H9 (cell line): ENCODE measurements around the gene ANP32A. TPM values are rescaled to one million over a fixed set of nuclear protein-coding genes. Genes with fewer than 3 reads are reported as not detected.

Experiments used
- DNase-seq: peaks from one replicate; pipeline ENCODE4 v3.0.0-alpha.2; 2017
- H2AFZ ChIP-seq: one replicate; pipeline ENCODE4 v1.6.1; 2013; ENCODE audit warnings: mild to moderate bottlenecking, low read length, control low read depth, moderate library complexity
- H2AK5ac ChIP-seq: 2 replicates; pipeline ENCODE4 v1.6.1; 2013; ENCODE audit warnings: low read length, control low read depth, mixed read lengths; ENCODE audit not compliant: insufficient read length
- H2BK120ac ChIP-seq: one replicate; pipeline ENCODE4 v1.6.1; 2013; ENCODE audit warnings: low read depth, mild to moderate bottlenecking, low read length, control low read depth, inconsistent platforms; ENCODE audit not compliant: poor library complexity, severe bottlenecking
- H2BK12ac ChIP-seq: 2 replicates; pipeline ENCODE4 v1.6.1; 2013; ENCODE audit warnings: low read length, control low read depth, mixed read lengths, low read depth; ENCODE audit not compliant: insufficient read length
- H2BK15ac ChIP-seq: 2 replicates; pipeline ENCODE4 v1.6.1; 2013; ENCODE audit warnings: low read depth, low read length, control low read depth
- H2BK20ac ChIP-seq: one replicate; pipeline ENCODE4 v1.6.1; 2013; ENCODE audit warnings: low read depth, mild to moderate bottlenecking, low read length, control low read depth, inconsistent platforms; ENCODE audit not compliant: poor library complexity, severe bottlenecking
- H2BK5ac ChIP-seq: 2 replicates; pipeline ENCODE4 v1.6.1; 2013; ENCODE audit warnings: low read length, control low read depth, mixed read lengths; ENCODE audit not compliant: insufficient read length
- H3K14ac ChIP-seq: 2 replicates; pipeline ENCODE4 v1.6.1; 2013; ENCODE audit warnings: low read length, control low read depth; ENCODE audit not compliant: insufficient read depth
- H3K18ac ChIP-seq: 2 replicates; pipeline ENCODE4 v1.6.1; 2013; ENCODE audit warnings: low read depth, mild to moderate bottlenecking, mixed read lengths, low read length, control low read depth; ENCODE audit not compliant: insufficient read length
- H3K23ac ChIP-seq: 2 replicates; pipeline ENCODE4 v1.6.1; 2013; ENCODE audit warnings: low read length, control low read depth, mixed read lengths, low read depth; ENCODE audit not compliant: insufficient read length
- H3K23me2 ChIP-seq: 2 replicates; pipeline ENCODE4 v1.6.1; 2013; ENCODE audit warnings: low read depth, mild to moderate bottlenecking, mixed read lengths, low read length, control low read depth; ENCODE audit not compliant: insufficient read length, poor library complexity, severe bottlenecking
- H3K27ac ChIP-seq: 2 replicates; pipeline ENCODE4 v1.5.1; 2013; ENCODE audit warnings: low read length, control low read depth, mixed read lengths, low read depth; ENCODE audit not compliant: insufficient read length
- H3K27me3 ChIP-seq: 2 replicates; pipeline ENCODE4 v1.6.1; 2013; ENCODE audit warnings: low read length, control low read depth, inconsistent platforms; ENCODE audit not compliant: insufficient read depth
- H3K4ac ChIP-seq: 2 replicates; pipeline ENCODE4 v1.6.1; 2013; ENCODE audit warnings: low read depth, mild to moderate bottlenecking, control low read depth, inconsistent platforms, low read length, moderate library complexity
- H3K4me1 ChIP-seq: 2 replicates; pipeline ENCODE4 v1.6.1; 2013; ENCODE audit warnings: low read length, control low read depth, inconsistent platforms; ENCODE audit not compliant: insufficient read depth
- H3K4me2 ChIP-seq: 2 replicates; pipeline ENCODE4 v1.6.1; 2013; ENCODE audit warnings: low read length, control low read depth, mixed read lengths; ENCODE audit not compliant: insufficient read length, insufficient read depth
- H3K56ac ChIP-seq: 2 replicates; pipeline ENCODE4 v1.6.1; 2013; ENCODE audit warnings: low read depth, mild to moderate bottlenecking, mixed read lengths, low read length, control low read depth; ENCODE audit not compliant: insufficient read length
- H3K79me1 ChIP-seq: 2 replicates; pipeline ENCODE4 v1.6.1; 2013; ENCODE audit warnings: low read depth, mild to moderate bottlenecking, moderate library complexity, low read length, control low read depth, inconsistent platforms; ENCODE audit not compliant: insufficient read depth, poor library complexity, severe bottlenecking
- H3K79me2 ChIP-seq: 2 replicates; pipeline ENCODE4 v1.6.1; 2013; ENCODE audit warnings: low read length, control low read depth, inconsistent platforms; ENCODE audit not compliant: insufficient read depth
- H3K9ac ChIP-seq: 2 replicates; pipeline ENCODE4 v1.6.1; 2013; ENCODE audit warnings: low read length, control low read depth, mixed read lengths; ENCODE audit not compliant: insufficient read length; ENCODE audit errors: extremely low read depth
- H3K9me3 ChIP-seq: one replicate; pipeline ENCODE4 v1.6.1; 2013; ENCODE audit warnings: low read depth, low read length, inconsistent platforms; ENCODE audit not compliant: control insufficient read depth
- H3T11ph ChIP-seq: one replicate; pipeline ENCODE4 v1.6.1; 2013; ENCODE audit warnings: mild to moderate bottlenecking, low read length, control low read depth, inconsistent platforms
- H4K20me1 ChIP-seq: one replicate; pipeline ENCODE4 v1.6.1; 2013; ENCODE audit not compliant: control insufficient read depth, insufficient read length, insufficient read depth
- H4K5ac ChIP-seq: 2 replicates; pipeline ENCODE4 v1.6.1; 2013; ENCODE audit warnings: low read depth, mild to moderate bottlenecking, mixed read lengths, low read length, control low read depth; ENCODE audit not compliant: insufficient read length
- H4K8ac ChIP-seq: replicated peaks from 2 replicates; pipeline ENCODE4 v1.6.1; 2013; ENCODE audit warnings: low read length, control low read depth, mixed read lengths, low read depth; ENCODE audit not compliant: insufficient read length
- H4K91ac ChIP-seq: 2 replicates; pipeline ENCODE4 v1.6.1; 2013; ENCODE audit warnings: low read depth, mild to moderate bottlenecking, moderate library complexity, mixed read lengths, low read length, control low read depth; ENCODE audit not compliant: insufficient read length
- H3K27ac Mint-ChIP-seq, 3 experiments: 2 replicates in 2 of 3; 3 replicates in 1 of 3; pipeline ENCODE4 v1.8.0; 2020 to 2021; ENCODE audit warnings: mixed read lengths in 3 of 3, mild to moderate bottlenecking in 1 of 3, moderate library complexity in 1 of 3
- H3K27me3 Mint-ChIP-seq: 2 replicates; pipeline ENCODE4 v1.8.0; 2021; ENCODE audit warnings: low read depth, mild to moderate bottlenecking, moderate library complexity, mixed read lengths
- H3K36me3 Mint-ChIP-seq, 3 experiments: 2 replicates in 2 of 3; 3 replicates in 1 of 3; pipeline ENCODE4 v1.8.0; 2020 to 2021; ENCODE audit warnings: low read depth in 3 of 3, mixed read lengths in 3 of 3; ENCODE audit not compliant: insufficient read depth in 1 of 3
- H3K4me1 Mint-ChIP-seq, 2 experiments: 2 replicates each; pipeline ENCODE4 v1.8.0; 2020; ENCODE audit warnings: mixed read lengths in 2 of 2
- H3K4me3 Mint-ChIP-seq, 2 experiments: 2 replicates in 1 of 2; 3 replicates in 1 of 2; pipeline ENCODE4 v1.8.0; 2020 to 2021; ENCODE audit warnings: mild to moderate bottlenecking in 2 of 2, mixed read lengths in 2 of 2, moderate library complexity in 1 of 2
- H3K9me3 Mint-ChIP-seq, 2 experiments: 2 replicates in 1 of 2; 3 replicates in 1 of 2; pipeline ENCODE4 v1.8.0; 2020; ENCODE audit warnings: mild to moderate bottlenecking in 2 of 2, mixed read lengths in 2 of 2, moderate library complexity in 1 of 2
- WGBS: extraction: QIAGEN DNeasy Blood & Tissue Kit; methylation state at CpG from one replicate; pipeline ENCODE4 v1.1.7; 2013; ENCODE audit warnings: missing lambda C conversion rate, low lambda C conversion rate, mixed read lengths; ENCODE audit not compliant: insufficient read length; ENCODE audit errors: extremely low coverage; 5-methylcytosine and 5-hydroxymethylcytosine counted together
- total RNA-seq: library from RNA; stranded (reverse); gene quantifications from 2 replicates; pipeline ENCODE4 v1.2.1, GENCODE V29; 2021
- TF ChIP-seq, protein P1 (sequence below): fragments of 200-600 bp; sonication (generic); conservative IDR thresholded peaks from 3 replicates; pipeline ENCODE4 v1.8.0; 2021; ENCODE audit warnings: antibody characterized with exemption, mild to moderate bottlenecking

Gene ANP32A
- total RNA-seq, 1 experiment from 2014 or later: 318 TPM

DNA sequence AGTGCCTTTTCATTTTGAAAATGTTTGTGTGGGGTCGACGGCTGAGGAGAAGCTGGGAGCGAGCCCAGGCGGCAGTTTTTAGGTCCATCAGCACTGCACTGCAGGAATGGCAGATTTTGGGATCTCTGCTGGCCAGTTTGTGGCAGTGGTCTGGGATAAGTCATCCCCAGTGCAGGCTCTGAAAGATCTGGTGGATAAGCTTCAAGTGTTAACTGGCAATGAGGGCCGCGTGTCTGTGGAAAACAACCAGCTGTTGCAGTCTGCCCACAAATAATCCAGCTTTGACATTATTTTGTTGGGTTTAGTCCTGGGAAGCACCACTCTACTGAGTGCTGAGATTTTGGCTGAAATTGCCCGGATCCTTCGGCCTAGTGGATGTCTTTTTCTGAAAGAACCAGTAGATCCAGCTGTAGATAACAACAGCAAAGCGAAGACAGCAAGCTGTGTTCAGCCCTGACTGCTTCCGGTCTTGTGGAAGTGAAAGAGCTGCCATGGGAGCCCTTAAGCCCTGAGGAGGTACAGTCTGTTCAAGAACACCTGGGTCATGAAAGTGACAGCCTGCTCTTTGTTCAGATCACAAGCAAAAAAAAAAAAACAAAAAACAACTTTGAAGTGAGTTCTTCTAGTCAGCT is 13.1 kb upstream of the ANP32A start:
- H3K27me3 Mint-ChIP-seq: peaks cover 69% of the 10 kb centered on the region
- no peak overlapping the region for H2BK15ac ChIP-seq
- no peak overlapping the region for H3K23ac ChIP-seq
- H3T11ph ChIP-seq: no peak overlapping the region
- H4K8ac ChIP-seq: no peak overlapping the region
- no peak for DNase-seq
- H2BK120ac ChIP-seq: no peak overlapping the region
- no peak overlapping the region for H3K27ac Mint-ChIP-seq
- H3K79me1 ChIP-seq: no peaks in the 10 kb centered on the region
- TF ChIP-seq, protein P1, sequence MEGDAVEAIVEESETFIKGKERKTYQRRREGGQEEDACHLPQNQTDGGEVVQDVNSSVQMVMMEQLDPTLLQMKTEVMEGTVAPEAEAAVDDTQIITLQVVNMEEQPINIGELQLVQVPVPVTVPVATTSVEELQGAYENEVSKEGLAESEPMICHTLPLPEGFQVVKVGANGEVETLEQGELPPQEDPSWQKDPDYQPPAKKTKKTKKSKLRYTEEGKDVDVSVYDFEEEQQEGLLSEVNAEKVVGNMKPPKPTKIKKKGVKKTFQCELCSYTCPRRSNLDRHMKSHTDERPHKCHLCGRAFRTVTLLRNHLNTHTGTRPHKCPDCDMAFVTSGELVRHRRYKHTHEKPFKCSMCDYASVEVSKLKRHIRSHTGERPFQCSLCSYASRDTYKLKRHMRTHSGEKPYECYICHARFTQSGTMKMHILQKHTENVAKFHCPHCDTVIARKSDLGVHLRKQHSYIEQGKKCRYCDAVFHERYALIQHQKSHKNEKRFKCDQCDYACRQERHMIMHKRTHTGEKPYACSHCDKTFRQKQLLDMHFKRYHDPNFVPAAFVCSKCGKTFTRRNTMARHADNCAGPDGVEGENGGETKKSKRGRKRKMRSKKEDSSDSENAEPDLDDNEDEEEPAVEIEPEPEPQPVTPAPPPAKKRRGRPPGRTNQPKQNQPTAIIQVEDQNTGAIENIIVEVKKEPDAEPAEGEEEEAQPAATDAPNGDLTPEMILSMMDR: no peak
- no peaks in the 10 kb centered on the region for H4K20me1 ChIP-seq
- H3K9me3 ChIP-seq: no peaks in the 10 kb centered on the region
- H4K5ac ChIP-seq: no peak overlapping the region
- no peak overlapping the region for H2AFZ ChIP-seq
- H4K91ac ChIP-seq: no peak overlapping the region
- H3K56ac ChIP-seq: no peak overlapping the region
- H3K36me3 Mint-ChIP-seq: peaks cover 5 to 10% (median 9%) of the 10 kb centered on the region in 3 experiments
- no peak overlapping the region for H2BK20ac ChIP-seq
- H3K23me2 ChIP-seq: no peaks in the 10 kb centered on the region
- no peak overlapping the region for H2BK12ac ChIP-seq
- no peak overlapping the region for H3K18ac ChIP-seq
- H3K4ac ChIP-seq: no peak overlapping the region
- H3K79me2 ChIP-seq: no peaks in the 10 kb centered on the region
- no peak overlapping the region for H3K27ac ChIP-seq
- no peaks in the 10 kb centered on the region; a peak in 1 of 4 replicates for H3K4me1 Mint-ChIP-seq
- H3K4me1 ChIP-seq: no peaks in the 10 kb centered on the region
- H3K9me3 Mint-ChIP-seq: peaks cover 19 to 21% of the 10 kb centered on the region in 2 experiments
- no peak overlapping the region for H2BK5ac ChIP-seq
- H2AK5ac ChIP-seq: no peak overlapping the region
- no CpG with 5 or more reads among the region's 10 CpGs for WGBS
- no peak overlapping the region for H3K9ac ChIP-seq
- H3K4me3 Mint-ChIP-seq: no peak overlapping the region
- H3K27me3 ChIP-seq: no peaks in the 10 kb centered on the region; the same call in 1 of the 2 replicates
- H3K14ac ChIP-seq: no peak overlapping the region
- no peak overlapping the region for H3K4me2 ChIP-seq
